Measurements from ENCODE around the gene FANCC. TPM values are rescaled to one million over a fixed set of nuclear protein-coding genes. Genes with fewer than 3 reads are reported as not detected.

FANCC gene
- total and polyA plus RNA-seq, 2 of the 13 experiments (the other 11 are each of a cell fraction or from before 2014, with no cell fraction given), result 7.4 to 8.6 TPM

DNA sequence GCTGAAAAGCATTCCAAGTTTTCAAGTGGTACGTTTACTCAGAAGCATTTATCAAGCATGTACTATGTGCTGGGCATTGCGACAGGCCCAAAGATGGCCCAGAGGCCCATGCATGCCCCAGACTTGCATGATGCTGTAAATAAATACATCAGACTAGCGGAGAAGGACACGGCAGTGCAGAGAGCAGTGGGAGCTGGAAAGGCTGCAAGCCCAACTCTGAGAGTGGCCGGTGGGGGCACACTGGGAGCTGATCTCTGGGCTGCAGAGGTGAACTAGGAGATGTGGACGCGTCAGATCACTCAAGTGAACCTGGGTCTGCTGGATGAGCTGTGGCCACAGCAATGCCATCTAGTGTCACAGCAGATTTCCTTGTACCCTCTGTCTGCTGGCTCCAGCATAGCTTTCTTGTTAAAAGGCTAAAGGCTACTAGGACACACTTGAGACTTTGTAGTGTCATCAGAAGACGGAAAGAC, 246.9 kb downstream of the FANCC start (continued):
- TF ChIP-seq, protein P1, sequence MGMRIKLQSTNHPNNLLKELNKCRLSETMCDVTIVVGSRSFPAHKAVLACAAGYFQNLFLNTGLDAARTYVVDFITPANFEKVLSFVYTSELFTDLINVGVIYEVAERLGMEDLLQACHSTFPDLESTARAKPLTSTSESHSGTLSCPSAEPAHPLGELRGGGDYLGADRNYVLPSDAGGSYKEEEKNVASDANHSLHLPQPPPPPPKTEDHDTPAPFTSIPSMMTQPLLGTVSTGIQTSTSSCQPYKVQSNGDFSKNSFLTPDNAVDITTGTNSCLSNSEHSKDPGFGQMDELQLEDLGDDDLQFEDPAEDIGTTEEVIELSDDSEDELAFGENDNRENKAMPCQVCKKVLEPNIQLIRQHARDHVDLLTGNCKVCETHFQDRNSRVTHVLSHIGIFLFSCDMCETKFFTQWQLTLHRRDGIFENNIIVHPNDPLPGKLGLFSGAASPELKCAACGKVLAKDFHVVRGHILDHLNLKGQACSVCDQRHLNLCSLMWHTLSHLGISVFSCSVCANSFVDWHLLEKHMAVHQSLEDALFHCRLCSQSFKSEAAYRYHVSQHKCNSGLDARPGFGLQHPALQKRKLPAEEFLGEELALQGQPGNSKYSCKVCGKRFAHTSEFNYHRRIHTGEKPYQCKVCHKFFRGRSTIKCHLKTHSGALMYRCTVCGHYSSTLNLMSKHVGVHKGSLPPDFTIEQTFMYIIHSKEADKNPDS (CRISPR knock-in tag; IDR thresholded peaks at IDR 0.05), result no peak
- TF ChIP-seq SALL1 (CRISPR knock-in tag; IDR thresholded peaks at IDR 0.05) (peak; percentile 94), ZNF3 (CRISPR knock-in tag; IDR thresholded peaks at IDR 0.05) (no peak), HNRNPL (IDR thresholded peaks at IDR 0.05; ENCODE audit: low read depth, low read length) (no peak), LBX2 (CRISPR knock-in tag; IDR thresholded peaks at IDR 0.05; ENCODE audit: borderline replicate concordance) (no peak), NFKB2 (CRISPR knock-in tag; IDR thresholded peaks at IDR 0.05; ENCODE audit: borderline replicate concordance) (no peak), ZBTB14 (CRISPR knock-in tag; IDR thresholded peaks at IDR 0.05) (no peak), TBX3 (IDR thresholded peaks at IDR 0.05; ENCODE audit: borderline replicate concordance) (no peak; the same call in 1 of the 2 replicates), GABPA (IDR thresholded peaks at IDR 0.05; ENCODE audit: low read depth, low read length) (no peak), GABPA (CRISPR knock-in tag; IDR thresholded peaks at IDR 0.05; ENCODE audit: low read depth) (no peak), ZNF331 (CRISPR knock-in tag; IDR thresholded peaks at IDR 0.05) (no peak), ZNF142 (CRISPR knock-in tag; IDR thresholded peaks at IDR 0.05) (no peak), HDAC2 (CRISPR knock-in tag; IDR thresholded peaks at IDR 0.05) (peak; percentile 61; the same call in 1 of the 2 replicates), ZFP36 (IDR thresholded peaks at IDR 0.05; ENCODE audit: borderline replicate concordance, low read depth, low read length, partially characterized antibody) (no peak)
- TF ChIP-seq, protein P2, sequence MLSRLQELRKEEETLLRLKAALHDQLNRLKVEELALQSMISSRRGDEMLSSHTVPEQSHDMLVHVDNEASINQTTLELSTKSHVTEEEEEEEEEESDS (CRISPR knock-in tag; IDR thresholded peaks at IDR 0.05; ENCODE audit: borderline replicate concordance), result no peak
- TF ChIP-seq, protein P3, sequence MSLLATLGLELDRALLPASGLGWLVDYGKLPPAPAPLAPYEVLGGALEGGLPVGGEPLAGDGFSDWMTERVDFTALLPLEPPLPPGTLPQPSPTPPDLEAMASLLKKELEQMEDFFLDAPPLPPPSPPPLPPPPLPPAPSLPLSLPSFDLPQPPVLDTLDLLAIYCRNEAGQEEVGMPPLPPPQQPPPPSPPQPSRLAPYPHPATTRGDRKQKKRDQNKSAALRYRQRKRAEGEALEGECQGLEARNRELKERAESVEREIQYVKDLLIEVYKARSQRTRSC (CRISPR knock-in tag; IDR thresholded peaks at IDR 0.05; ENCODE audit: low read depth), result no peak
- TF ChIP-seq, protein P4, sequence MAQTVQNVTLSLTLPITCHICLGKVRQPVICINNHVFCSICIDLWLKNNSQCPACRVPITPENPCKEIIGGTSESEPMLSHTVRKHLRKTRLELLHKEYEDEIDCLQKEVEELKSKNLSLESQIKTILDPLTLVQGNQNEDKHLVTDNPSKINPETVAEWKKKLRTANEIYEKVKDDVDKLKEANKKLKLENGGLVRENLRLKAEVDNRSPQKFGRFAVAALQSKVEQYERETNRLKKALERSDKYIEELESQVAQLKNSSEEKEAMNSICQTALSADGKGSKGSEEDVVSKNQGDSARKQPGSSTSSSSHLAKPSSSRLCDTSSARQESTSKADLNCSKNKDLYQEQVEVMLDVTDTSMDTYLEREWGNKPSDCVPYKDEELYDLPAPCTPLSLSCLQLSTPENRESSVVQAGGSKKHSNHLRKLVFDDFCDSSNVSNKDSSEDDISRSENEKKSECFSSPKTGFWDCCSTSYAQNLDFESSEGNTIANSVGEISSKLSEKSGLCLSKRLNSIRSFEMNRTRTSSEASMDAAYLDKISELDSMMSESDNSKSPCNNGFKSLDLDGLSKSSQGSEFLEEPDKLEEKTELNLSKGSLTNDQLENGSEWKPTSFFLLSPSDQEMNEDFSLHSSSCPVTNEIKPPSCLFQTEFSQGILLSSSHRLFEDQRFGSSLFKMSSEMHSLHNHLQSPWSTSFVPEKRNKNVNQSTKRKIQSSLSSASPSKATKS (CRISPR knock-in tag; IDR thresholded peaks at IDR 0.05), result no peak
